ENCODE measurements around the gene CRTC1.

DNA sequence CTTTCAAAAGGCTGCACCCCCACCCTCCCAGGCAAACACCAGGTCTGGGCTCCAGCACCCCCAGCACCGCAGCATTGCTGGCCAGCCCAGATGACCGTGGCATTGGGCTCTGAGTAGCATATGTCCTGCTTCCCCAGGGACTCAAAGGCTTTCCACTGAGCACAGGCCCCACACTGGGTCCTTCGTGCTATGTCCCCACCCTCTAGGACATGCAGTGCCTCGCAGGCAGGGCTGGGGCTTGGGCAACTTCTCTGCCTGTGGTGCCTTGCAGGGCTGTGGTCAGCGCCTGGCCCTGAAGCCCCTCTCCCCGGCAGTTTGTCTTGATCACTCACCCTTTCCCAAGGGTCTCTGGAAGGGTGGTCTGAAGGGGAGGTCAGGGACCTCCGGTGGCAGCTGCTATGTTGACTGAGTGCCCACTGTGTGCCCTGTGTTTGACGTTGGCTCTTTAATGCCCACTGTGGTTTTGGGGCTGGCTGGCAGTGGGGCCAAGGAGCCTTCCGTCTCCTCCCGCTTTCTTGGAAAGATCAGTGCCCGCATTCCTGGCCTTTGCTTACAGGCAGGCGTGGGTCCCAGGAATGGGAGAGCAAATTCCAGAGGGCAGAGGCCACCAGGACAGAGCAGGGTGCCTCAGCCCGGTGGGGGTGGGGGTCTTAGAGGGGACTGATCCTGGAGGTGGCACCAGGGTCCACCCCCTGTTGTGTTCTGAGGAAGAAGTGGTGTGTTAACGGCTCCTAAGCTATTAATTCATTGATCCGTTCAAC lies 20.3 kb upstream of the CRTC1 start:
- TF ChIP-seq, protein P1, sequence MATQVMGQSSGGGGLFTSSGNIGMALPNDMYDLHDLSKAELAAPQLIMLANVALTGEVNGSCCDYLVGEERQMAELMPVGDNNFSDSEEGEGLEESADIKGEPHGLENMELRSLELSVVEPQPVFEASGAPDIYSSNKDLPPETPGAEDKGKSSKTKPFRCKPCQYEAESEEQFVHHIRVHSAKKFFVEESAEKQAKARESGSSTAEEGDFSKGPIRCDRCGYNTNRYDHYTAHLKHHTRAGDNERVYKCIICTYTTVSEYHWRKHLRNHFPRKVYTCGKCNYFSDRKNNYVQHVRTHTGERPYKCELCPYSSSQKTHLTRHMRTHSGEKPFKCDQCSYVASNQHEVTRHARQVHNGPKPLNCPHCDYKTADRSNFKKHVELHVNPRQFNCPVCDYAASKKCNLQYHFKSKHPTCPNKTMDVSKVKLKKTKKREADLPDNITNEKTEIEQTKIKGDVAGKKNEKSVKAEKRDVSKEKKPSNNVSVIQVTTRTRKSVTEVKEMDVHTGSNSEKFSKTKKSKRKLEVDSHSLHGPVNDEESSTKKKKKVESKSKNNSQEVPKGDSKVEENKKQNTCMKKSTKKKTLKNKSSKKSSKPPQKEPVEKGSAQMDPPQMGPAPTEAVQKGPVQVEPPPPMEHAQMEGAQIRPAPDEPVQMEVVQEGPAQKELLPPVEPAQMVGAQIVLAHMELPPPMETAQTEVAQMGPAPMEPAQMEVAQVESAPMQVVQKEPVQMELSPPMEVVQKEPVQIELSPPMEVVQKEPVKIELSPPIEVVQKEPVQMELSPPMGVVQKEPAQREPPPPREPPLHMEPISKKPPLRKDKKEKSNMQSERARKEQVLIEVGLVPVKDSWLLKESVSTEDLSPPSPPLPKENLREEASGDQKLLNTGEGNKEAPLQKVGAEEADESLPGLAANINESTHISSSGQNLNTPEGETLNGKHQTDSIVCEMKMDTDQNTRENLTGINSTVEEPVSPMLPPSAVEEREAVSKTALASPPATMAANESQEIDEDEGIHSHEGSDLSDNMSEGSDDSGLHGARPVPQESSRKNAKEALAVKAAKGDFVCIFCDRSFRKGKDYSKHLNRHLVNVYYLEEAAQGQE (IDR thresholded peaks at IDR 0.05; ENCODE audit: insufficient read depth in 1 of 2, low read depth in 2 of 2, low read length in 2 of 2): no peak
- TF ChIP-seq POLR2AphosphoS5 (IDR thresholded peaks at IDR 0.05; ENCODE audit: low read depth, low read length) (no peak), TAF1 (IDR thresholded peaks at IDR 0.05; ENCODE audit: borderline replicate concordance, insufficient read depth, low read length) (no peak), SIN3A (IDR thresholded peaks at IDR 0.05; ENCODE audit: borderline replicate concordance, insufficient read depth, low read length) (no peak)
